BE2C (cell line): ENCODE measurements around the gene ZNF765.
"Not testable (repeated sequence)": the region's sequence is repeated elsewhere in the genome, so short reads cannot be mapped to it uniquely, and the experiment has no call there.

Experiments
- DNase-seq: peaks from one replicate; pipeline ENCODE4 v3.0.0-alpha.2; 2020
- H3K27me3 ChIP-seq: fragments of 250-450 bp; sonication (Bioruptor Pico); 2 replicates; pipeline ENCODE4 v1.5.1; 2020; ENCODE audit warnings: mild to moderate bottlenecking
- H3K36me3 ChIP-seq: fragments of 250-450 bp; sonication (Bioruptor Pico); 2 replicates; pipeline ENCODE4 v1.5.1; 2020; ENCODE audit warnings: mild to moderate bottlenecking
- H3K4me1 ChIP-seq: fragments of 250-450 bp; sonication (Bioruptor Pico); 2 replicates; pipeline ENCODE4 v1.5.1; 2020
- H3K4me3 ChIP-seq: 2 replicates; pipeline ENCODE4 v1.5.1; 2011; ENCODE audit warnings: low read depth, low read length
- H3K9me3 ChIP-seq: fragments of 250-450 bp; sonication (Bioruptor Pico); 2 replicates; pipeline ENCODE4 v1.5.1; 2020
- CTCF ChIP-seq: IDR thresholded peaks from 2 replicates; pipeline ENCODE4 v1.5.1; 2012; ENCODE audit warnings: mild to moderate bottlenecking, low read depth, low read length

The ZNF765 gene

GRCh38 chr19:53409505-53410204, 14.7 kb downstream of the ZNF765 start:
- peaks cover 6% of the 10 kb centered on the region for H3K36me3 ChIP-seq
- no peaks in the 10 kb centered on the region for H3K4me1 ChIP-seq
- no peaks in the 10 kb centered on the region for H3K9me3 ChIP-seq
- no peak for TF ChIP-seq CTCF
- H3K27me3 ChIP-seq, result no peaks in the 10 kb centered on the region
- no peak for DNase-seq
- no peak overlapping the region for H3K4me3 ChIP-seq

- DNase-seq, H3K4me1 ChIP-seq, H3K9me3 ChIP-seq, H3K4me3 ChIP-seq, H3K27me3 ChIP-seq, H3K36me3 ChIP-seq: not testable (repeated sequence)
Measured at GRCh38 chr19:53420520-53421315, 25.8 kb downstream of the ZNF765 start.

GRCh38 chr19:53422551-53422950, 27.6 kb downstream of the ZNF765 start:
- DNase-seq, result no peak
- H3K4me3 ChIP-seq, result no peak overlapping the region
- H3K36me3 ChIP-seq, result no peaks in the 10 kb centered on the region
- no peaks in the 10 kb centered on the region for H3K9me3 ChIP-seq
- TF ChIP-seq CTCF, result no peak
- H3K4me1 ChIP-seq, result no peaks in the 10 kb centered on the region
- no peaks in the 10 kb centered on the region for H3K27me3 ChIP-seq

GRCh38 chr19:53423074-53423473, 28.1 kb downstream of the ZNF765 start:
- not testable (repeated sequence) for H3K9me3 ChIP-seq, H3K27me3 ChIP-seq, H3K36me3 ChIP-seq, H3K4me3 ChIP-seq, DNase-seq, H3K4me1 ChIP-seq

GRCh38 chr19:53423680-53424079, 28.7 kb downstream of the ZNF765 start:
- not testable (repeated sequence) for H3K4me1 ChIP-seq, H3K4me3 ChIP-seq, H3K36me3 ChIP-seq, H3K9me3 ChIP-seq, H3K27me3 ChIP-seq
- peak; percentile 24 for DNase-seq

- H3K27me3 ChIP-seq, result no peaks in the 10 kb centered on the region
- H3K36me3 ChIP-seq, result no peaks in the 10 kb centered on the region
- H3K4me1 ChIP-seq, result no peaks in the 10 kb centered on the region
- no peaks in the 10 kb centered on the region for H3K9me3 ChIP-seq
- peak; percentile 70 for DNase-seq
- H3K4me3 ChIP-seq, result no peak overlapping the region
- TF ChIP-seq CTCF, result peak; percentile 82
Measured at GRCh38 chr19:53424968-53425597, 30.1 kb downstream of the ZNF765 start.

GRCh38 chr19:53431399-53432087, 36.6 kb downstream of the ZNF765 start, which contains the start of gene ZNF761:
TSS of gene ZNF761 (plus strand) at chr19:53431984. CDS start at chr19:53447269, 15,285 bp downstream.
- Histone ChIP-seq H3K36me3 (no peaks in the 10 kb centered on the region), H3K4me1 (no peaks in the 10 kb centered on the region; the same call in 1 of the 2 replicates), H3K9me3 (no peaks in the 10 kb centered on the region), H3K4me3 (peak within 1 kb of the TSS; percentile 81), H3K27me3 (no peaks in the 10 kb centered on the region)
- peak; percentile 96 for DNase-seq
- TF ChIP-seq CTCF, result peak; percentile 25; the same call in 1 of the 2 replicates
